Measurements from ENCODE around the gene RANBP10. TPM values are rescaled to one million over a fixed set of nuclear protein-coding genes. Genes with fewer than 3 reads are reported as not detected.

The RANBP10 gene
- total and polyA plus RNA-seq, 2 of the 13 experiments (the other 11 are each of a cell fraction or from before 2014, with no cell fraction given): 9.2 to 22.7 TPM

DNA sequence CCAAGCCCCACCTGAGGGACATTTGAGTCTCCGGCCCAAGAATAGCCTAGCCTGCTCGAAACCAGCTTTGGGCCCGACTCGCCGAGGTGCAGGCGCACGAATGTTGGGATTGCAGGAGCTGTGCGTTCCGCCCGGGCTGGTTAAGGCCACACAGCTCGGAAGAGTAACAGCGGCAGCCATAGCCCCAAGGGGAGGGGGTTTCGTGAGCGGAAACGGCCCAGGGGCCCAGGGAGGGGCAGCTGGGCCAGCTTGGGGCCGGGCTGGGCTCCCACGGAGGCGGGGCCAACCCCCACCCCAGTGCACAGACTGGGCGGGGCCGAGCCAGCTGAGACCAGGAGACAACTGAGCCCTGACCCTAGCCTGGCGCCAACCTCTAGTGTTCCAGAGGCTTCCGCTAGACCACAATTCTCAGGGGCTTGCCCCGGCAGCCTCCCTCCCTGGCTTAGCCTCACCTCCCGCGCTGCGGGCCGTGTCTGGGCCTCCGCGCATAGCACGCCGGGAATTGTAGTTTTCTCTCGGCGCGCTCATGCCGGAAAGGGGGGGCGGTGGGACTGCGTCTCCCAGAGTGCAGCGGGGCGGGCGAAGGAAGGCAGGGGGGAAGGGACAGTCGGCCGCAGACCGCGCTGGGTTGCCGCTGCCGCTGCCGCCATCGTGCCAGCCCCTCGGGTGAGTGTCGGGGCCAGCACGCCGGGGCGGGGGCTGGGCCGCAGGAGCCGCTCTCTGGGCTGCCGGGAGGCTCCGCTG is 40.1 kb upstream of the RANBP10 start, which contains the start of gene NUTF2 (continued):
- TF ChIP-seq, protein P1, sequence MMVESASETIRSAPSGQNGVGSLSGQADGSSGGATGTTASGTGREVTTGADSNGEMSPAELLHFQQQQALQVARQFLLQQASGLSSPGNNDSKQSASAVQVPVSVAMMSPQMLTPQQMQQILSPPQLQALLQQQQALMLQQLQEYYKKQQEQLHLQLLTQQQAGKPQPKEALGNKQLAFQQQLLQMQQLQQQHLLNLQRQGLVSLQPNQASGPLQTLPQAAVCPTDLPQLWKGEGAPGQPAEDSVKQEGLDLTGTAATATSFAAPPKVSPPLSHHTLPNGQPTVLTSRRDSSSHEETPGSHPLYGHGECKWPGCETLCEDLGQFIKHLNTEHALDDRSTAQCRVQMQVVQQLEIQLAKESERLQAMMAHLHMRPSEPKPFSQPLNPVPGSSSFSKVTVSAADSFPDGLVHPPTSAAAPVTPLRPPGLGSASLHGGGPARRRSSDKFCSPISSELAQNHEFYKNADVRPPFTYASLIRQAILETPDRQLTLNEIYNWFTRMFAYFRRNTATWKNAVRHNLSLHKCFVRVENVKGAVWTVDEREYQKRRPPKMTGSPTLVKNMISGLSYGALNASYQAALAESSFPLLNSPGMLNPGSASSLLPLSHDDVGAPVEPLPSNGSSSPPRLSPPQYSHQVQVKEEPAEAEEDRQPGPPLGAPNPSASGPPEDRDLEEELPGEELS (CRISPR knock-in tag; IDR thresholded peaks at IDR 0.05): peak; percentile 77
- TF ChIP-seq HIVEP1 (CRISPR knock-in tag; IDR thresholded peaks at IDR 0.05): no peak; the same call in none of the 2 replicates
- peak; percentile 63; the same call in 1 of the 2 replicates for TF ChIP-seq TMF1 (CRISPR knock-in tag; IDR thresholded peaks at IDR 0.05; ENCODE audit: low read depth)
- TF ChIP-seq FOXP1 (IDR thresholded peaks at IDR 0.05): no peak
- peak; percentile 35; the same call in 1 of the 2 replicates for TF ChIP-seq FOXP1 (CRISPR knock-in tag; IDR thresholded peaks at IDR 0.05)
- peak; percentile 83 for TF ChIP-seq ZSCAN25 (CRISPR knock-in tag; IDR thresholded peaks at IDR 0.05)
- no peak for TF ChIP-seq SMC3 (IDR thresholded peaks at IDR 0.05; ENCODE audit: low read length)
- no peak; the same call in 1 of the 2 replicates for TF ChIP-seq RFX5 (IDR thresholded peaks at IDR 0.05; ENCODE audit: low read depth, low read length)
- peak; percentile 21; the same call in 1 of the 2 replicates for TF ChIP-seq DPF2 (CRISPR knock-in tag; IDR thresholded peaks at IDR 0.05; ENCODE audit: borderline replicate concordance, low read depth)
- TF ChIP-seq HOXA3 (CRISPR knock-in tag; IDR thresholded peaks at IDR 0.05): peak; percentile 92
- peak; percentile 13; the same call in 1 of the 2 replicates for TF ChIP-seq ZNF431 (CRISPR knock-in tag; IDR thresholded peaks at IDR 0.05; ENCODE audit: borderline replicate concordance, low read depth)
- TF ChIP-seq FOXA3 (CRISPR knock-in tag; IDR thresholded peaks at IDR 0.05): peak; percentile 59
- TF ChIP-seq RFXAP (CRISPR knock-in tag; IDR thresholded peaks at IDR 0.05; ENCODE audit: borderline replicate concordance): peak; percentile 73; the same call in 1 of the 2 replicates
- 0 out of 2 replicates have a peak, but pooled peaks have one; percentile 41 for TF ChIP-seq ZBTB8A (CRISPR knock-in tag; IDR thresholded peaks at IDR 0.05; ENCODE audit: borderline replicate concordance, low read depth)
- TF ChIP-seq SMAD9 (CRISPR knock-in tag; IDR thresholded peaks at IDR 0.05): peak; percentile 36
- TF ChIP-seq WIZ (CRISPR knock-in tag; IDR thresholded peaks at IDR 0.05): peak; percentile 71; the same call in 1 of the 2 replicates
- peak; percentile 91; the same call in 1 of the 2 replicates for TF ChIP-seq ZNF136 (CRISPR knock-in tag; IDR thresholded peaks at IDR 0.05; ENCODE audit: low read depth)
- TF ChIP-seq, protein P2, sequence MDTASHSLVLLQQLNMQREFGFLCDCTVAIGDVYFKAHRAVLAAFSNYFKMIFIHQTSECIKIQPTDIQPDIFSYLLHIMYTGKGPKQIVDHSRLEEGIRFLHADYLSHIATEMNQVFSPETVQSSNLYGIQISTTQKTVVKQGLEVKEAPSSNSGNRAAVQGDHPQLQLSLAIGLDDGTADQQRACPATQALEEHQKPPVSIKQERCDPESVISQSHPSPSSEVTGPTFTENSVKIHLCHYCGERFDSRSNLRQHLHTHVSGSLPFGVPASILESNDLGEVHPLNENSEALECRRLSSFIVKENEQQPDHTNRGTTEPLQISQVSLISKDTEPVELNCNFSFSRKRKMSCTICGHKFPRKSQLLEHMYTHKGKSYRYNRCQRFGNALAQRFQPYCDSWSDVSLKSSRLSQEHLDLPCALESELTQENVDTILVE (CRISPR knock-in tag; IDR thresholded peaks at IDR 0.05): peak; percentile 94
- TF ChIP-seq ZNF260 (CRISPR knock-in tag; IDR thresholded peaks at IDR 0.05; ENCODE audit: borderline replicate concordance, low read depth): no peak
- no peak for TF ChIP-seq ZNF496 (CRISPR knock-in tag; IDR thresholded peaks at IDR 0.05; ENCODE audit: insufficient replicate concordance)
- peak; percentile 72 for TF ChIP-seq KDM5A (IDR thresholded peaks at IDR 0.05; ENCODE audit: borderline replicate concordance, low read length)
- TF ChIP-seq ZNF138 (CRISPR knock-in tag; IDR thresholded peaks at IDR 0.05; ENCODE audit: low read depth): no peak
- TF ChIP-seq ZNF143 (CRISPR knock-in tag; IDR thresholded peaks at IDR 0.05): peak; percentile 96
- peak; percentile 73; the same call in 1 of the 2 replicates for TF ChIP-seq ELF3 (CRISPR knock-in tag; IDR thresholded peaks at IDR 0.05)
- peak; percentile 91; the same call in 1 of the 2 replicates for TF ChIP-seq ZNF124 (CRISPR knock-in tag; IDR thresholded peaks at IDR 0.05)
- TF ChIP-seq, protein P3, sequence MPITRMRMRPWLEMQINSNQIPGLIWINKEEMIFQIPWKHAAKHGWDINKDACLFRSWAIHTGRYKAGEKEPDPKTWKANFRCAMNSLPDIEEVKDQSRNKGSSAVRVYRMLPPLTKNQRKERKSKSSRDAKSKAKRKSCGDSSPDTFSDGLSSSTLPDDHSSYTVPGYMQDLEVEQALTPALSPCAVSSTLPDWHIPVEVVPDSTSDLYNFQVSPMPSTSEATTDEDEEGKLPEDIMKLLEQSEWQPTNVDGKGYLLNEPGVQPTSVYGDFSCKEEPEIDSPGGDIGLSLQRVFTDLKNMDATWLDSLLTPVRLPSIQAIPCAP (CRISPR knock-in tag; IDR thresholded peaks at IDR 0.05; ENCODE audit: low read depth): peak; percentile 72; the same call in 1 of the 2 replicates
- TF ChIP-seq ZNF83 (CRISPR knock-in tag; IDR thresholded peaks at IDR 0.05; ENCODE audit: borderline replicate concordance): peak; percentile 46; the same call in 1 of the 2 replicates
- peak; percentile 78 for TF ChIP-seq SMAD3 (CRISPR knock-in tag; IDR thresholded peaks at IDR 0.05)

Data from HepG2 (cell line).